HCT116 (cell line): ENCODE measurements around the gene GLRA3.

Experiments
- EZH2 ChIP-seq: fragments of 200-600 bp; sonication (generic); IDR thresholded peaks from 2 replicates; pipeline ENCODE4 v1.6.1; 2017; ENCODE audit warnings: antibody characterized with exemption, mixed run types
- SRF ChIP-seq: IDR thresholded peaks from 2 replicates; pipeline ENCODE4 v1.6.1; 2012; ENCODE audit warnings: low read depth
- TCF7L2 ChIP-seq: IDR thresholded peaks from 2 replicates; pipeline ENCODE4 v1.7.0; 2011; ENCODE audit warnings: borderline replicate concordance, inconsistent platforms; ENCODE audit not compliant: insufficient read depth, insufficient read length; ENCODE audit errors: extremely low read depth
- ZNF274 ChIP-seq: fragments of 200-500 bp; sonication (Bioruptor generic); IDR thresholded peaks from 2 replicates; pipeline ENCODE4 v1.6.1; 2014; ENCODE audit warnings: mild to moderate bottlenecking, low read depth, low read length, inconsistent platforms
- TF ChIP-seq, protein P1 (sequence below), 3 experiments: fragments of 200-600 bp in 1 of 3; sonication (generic) in 1 of 3; IDR thresholded peaks in 2 of 3; conservative IDR thresholded peaks in 1 of 3; 2 replicates each; pipeline ENCODE4 v1.5.1; 2012 to 2017; ENCODE audit warnings: low read depth in 2 of 3, low read length in 2 of 3, antibody characterized with exemption in 1 of 3, borderline replicate concordance in 1 of 3, control low read depth in 1 of 3, mild to moderate bottlenecking in 1 of 3, mixed read lengths in 1 of 3, mixed run types in 1 of 3, moderate library complexity in 1 of 3; ENCODE audit not compliant: insufficient read depth in 1 of 3
- TF ChIP-seq, protein P2 (sequence below): IDR thresholded peaks from 2 replicates; pipeline ENCODE4 v1.6.1; 2012

DNA sequence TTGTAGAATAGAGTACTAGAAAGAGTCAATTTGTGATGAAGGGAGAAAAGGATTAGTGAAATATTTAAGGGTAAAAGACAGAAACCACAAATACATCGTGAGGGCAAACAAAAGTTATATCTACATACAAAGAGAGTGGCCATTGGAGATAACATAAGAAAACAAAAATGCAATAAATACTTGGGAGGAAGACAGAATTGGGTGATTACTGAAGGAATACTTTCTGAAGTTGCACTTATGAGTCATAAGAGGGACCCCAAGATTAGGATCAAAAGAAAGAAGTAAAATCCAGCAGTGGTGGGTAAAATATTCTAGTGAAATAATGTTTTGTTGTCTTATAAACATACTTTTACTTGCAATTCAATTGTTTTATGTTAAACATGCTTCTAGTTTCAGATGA, 53.7 kb downstream of the GLRA3 start:
- TF ChIP-seq, protein P1, sequence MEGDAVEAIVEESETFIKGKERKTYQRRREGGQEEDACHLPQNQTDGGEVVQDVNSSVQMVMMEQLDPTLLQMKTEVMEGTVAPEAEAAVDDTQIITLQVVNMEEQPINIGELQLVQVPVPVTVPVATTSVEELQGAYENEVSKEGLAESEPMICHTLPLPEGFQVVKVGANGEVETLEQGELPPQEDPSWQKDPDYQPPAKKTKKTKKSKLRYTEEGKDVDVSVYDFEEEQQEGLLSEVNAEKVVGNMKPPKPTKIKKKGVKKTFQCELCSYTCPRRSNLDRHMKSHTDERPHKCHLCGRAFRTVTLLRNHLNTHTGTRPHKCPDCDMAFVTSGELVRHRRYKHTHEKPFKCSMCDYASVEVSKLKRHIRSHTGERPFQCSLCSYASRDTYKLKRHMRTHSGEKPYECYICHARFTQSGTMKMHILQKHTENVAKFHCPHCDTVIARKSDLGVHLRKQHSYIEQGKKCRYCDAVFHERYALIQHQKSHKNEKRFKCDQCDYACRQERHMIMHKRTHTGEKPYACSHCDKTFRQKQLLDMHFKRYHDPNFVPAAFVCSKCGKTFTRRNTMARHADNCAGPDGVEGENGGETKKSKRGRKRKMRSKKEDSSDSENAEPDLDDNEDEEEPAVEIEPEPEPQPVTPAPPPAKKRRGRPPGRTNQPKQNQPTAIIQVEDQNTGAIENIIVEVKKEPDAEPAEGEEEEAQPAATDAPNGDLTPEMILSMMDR (IDR thresholded peaks at IDR 0.05 in 2 of 3, conservative IDR thresholded peaks at IDR 0.05 in 1 of 3; ENCODE audit: borderline replicate concordance in 1 of 3, insufficient read depth in 1 of 3, low read depth in 2 of 3, low read length in 2 of 3), result no peak
- TF ChIP-seq, protein P2, sequence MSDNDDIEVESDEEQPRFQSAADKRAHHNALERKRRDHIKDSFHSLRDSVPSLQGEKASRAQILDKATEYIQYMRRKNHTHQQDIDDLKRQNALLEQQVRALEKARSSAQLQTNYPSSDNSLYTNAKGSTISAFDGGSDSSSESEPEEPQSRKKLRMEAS, result no peak
- TF ChIP-seq EZH2 (no peak), SRF (no peak), ZNF274 (no peak), TCF7L2 (no peak)
